ENCODE results near the gene RAI1.

The RAI1 gene

GRCh38 chr17:17671369-17672129 lies 9.7 kb upstream of the RAI1 start:
- no peak overlapping the region for H3K4me3 ChIP-seq (replicated peaks; ENCODE audit: low read depth, low read length)
- no peak for TF ChIP-seq CTCF (IDR thresholded peaks at IDR 0.05; ENCODE audit: insufficient read depth, low read length, poor library complexity, severe bottlenecking)
- DNase-seq (ENCODE audit: extremely low read depth, insufficient read length): no peak
- no peaks in the 10 kb centered on the region for H3K27me3 ChIP-seq (replicated peaks; ENCODE audit: control insufficient read depth, insufficient read depth, low read length)
- H3K36me3 ChIP-seq (ENCODE audit: control insufficient read depth, insufficient read depth, low read length): no peaks in the 10 kb centered on the region

- no peak overlapping the region for H3K4me3 ChIP-seq (replicated peaks; ENCODE audit: low read depth, low read length)
- no peak for DNase-seq (ENCODE audit: extremely low read depth, insufficient read length)
Measured at GRCh38 chr17:17672453-17673368, 8.5 kb upstream of the RAI1 start.

GRCh38 chr17:17675416-17675815 lies 5.8 kb upstream of the RAI1 start:
- no peak for DNase-seq (ENCODE audit: extremely low read depth, insufficient read length)
- Histone ChIP-seq H3K36me3 (ENCODE audit: control insufficient read depth, insufficient read depth, low read length) (no peaks in the 10 kb centered on the region), H3K27me3 (replicated peaks; ENCODE audit: control insufficient read depth, insufficient read depth, low read length) (no peaks in the 10 kb centered on the region), H3K4me3 (replicated peaks; ENCODE audit: low read depth, low read length) (no peak overlapping the region)
- TF ChIP-seq CTCF (IDR thresholded peaks at IDR 0.05; ENCODE audit: insufficient read depth, low read length, poor library complexity, severe bottlenecking): no peak

More at GRCh38 chr17:17672453-17673368, 8.5 kb upstream of the RAI1 start:
- H3K27me3 ChIP-seq (replicated peaks; ENCODE audit: control insufficient read depth, insufficient read depth, low read length): no peaks in the 10 kb centered on the region
- no peak for TF ChIP-seq CTCF (IDR thresholded peaks at IDR 0.05; ENCODE audit: insufficient read depth, low read length, poor library complexity, severe bottlenecking)
- no peaks in the 10 kb centered on the region for H3K36me3 ChIP-seq (ENCODE audit: control insufficient read depth, insufficient read depth, low read length)

GRCh38 chr17:17675925-17676534 lies 5.2 kb upstream of the RAI1 start:
- Histone ChIP-seq H3K36me3 (ENCODE audit: control insufficient read depth, insufficient read depth, low read length) (no peaks in the 10 kb centered on the region), H3K4me3 (replicated peaks; ENCODE audit: low read depth, low read length) (no peak overlapping the region), H3K27me3 (replicated peaks; ENCODE audit: control insufficient read depth, insufficient read depth, low read length) (no peaks in the 10 kb centered on the region)
- no peak for TF ChIP-seq CTCF (IDR thresholded peaks at IDR 0.05; ENCODE audit: insufficient read depth, low read length, poor library complexity, severe bottlenecking)
- DNase-seq (ENCODE audit: extremely low read depth, insufficient read length): peak; percentile 49

GRCh38 chr17:17676752-17677151 lies 4.5 kb upstream of the RAI1 start:
- H3K27me3 ChIP-seq (replicated peaks; ENCODE audit: control insufficient read depth, insufficient read depth, low read length): no peaks in the 10 kb centered on the region
- DNase-seq (ENCODE audit: extremely low read depth, insufficient read length): no peak
- H3K4me3 ChIP-seq (replicated peaks; ENCODE audit: low read depth, low read length): no peak overlapping the region
- no peaks in the 10 kb centered on the region for H3K36me3 ChIP-seq (ENCODE audit: control insufficient read depth, insufficient read depth, low read length)
- TF ChIP-seq CTCF (IDR thresholded peaks at IDR 0.05; ENCODE audit: insufficient read depth, low read length, poor library complexity, severe bottlenecking): no peak
